ENCODE data around the gene REV3L.

- TF ChIP-seq TOE1 (CRISPR knock-in tag; IDR thresholded peaks at IDR 0.05) (no peak), MYNN (CRISPR knock-in tag; IDR thresholded peaks at IDR 0.05; ENCODE audit: low read depth) (no peak), SNAPC2 (CRISPR knock-in tag; IDR thresholded peaks at IDR 0.05) (no peak), CHD4 (IDR thresholded peaks at IDR 0.05; ENCODE audit: borderline replicate concordance, low read length) (no peak), HMGXB4 (CRISPR knock-in tag; IDR thresholded peaks at IDR 0.05; ENCODE audit: borderline replicate concordance in 1 of 2, low read depth in 1 of 2) (no peak), GATAD2A (CRISPR knock-in tag; IDR thresholded peaks at IDR 0.05) (no peak), GABPA (IDR thresholded peaks at IDR 0.05; ENCODE audit: low read depth, low read length) (no peak), GABPA (CRISPR knock-in tag; IDR thresholded peaks at IDR 0.05; ENCODE audit: low read depth) (no peak), DPF2 (CRISPR knock-in tag; IDR thresholded peaks at IDR 0.05; ENCODE audit: borderline replicate concordance, low read depth) (no peak)
Observed at GRCh38 chr6:111411046-111411445, 72.0 kb downstream of the REV3L start.

Measured in HepG2 (cell line).